ENCODE data around the gene PERM1.
A peak's percentile ranks its signal among the peaks of the same experiment; 100 is the strongest.
"Not testable (repeated sequence)": the region's sequence is repeated elsewhere in the genome, so short reads cannot be mapped to it uniquely, and the experiment has no call there.

Gene PERM1

GRCh38 chr1:978069-978834, 3.6 kb downstream of the PERM1 start:
- no peak for DNase-seq

- DNase-seq = not testable (repeated sequence)
Observed at GRCh38 chr1:976791-977190, 5.1 kb downstream of the PERM1 start.

- peak; percentile 32 to 63 for DNase-seq
Observed at GRCh38 chr1:975896-976683, 5.8 kb downstream of the PERM1 start.

GRCh38 chr1:975365-975764, 6.5 kb downstream of the PERM1 start:
- DNase-seq = no peak

GRCh38 chr1:974687-975328, 7.1 kb downstream of the PERM1 start:
- DNase-seq = no peak

GRCh38 chr1:974293-974640, 7.6 kb downstream of the PERM1 start:
- no peak for DNase-seq

GRCh38 chr1:973459-974292, 8.2 kb downstream of the PERM1 start:
- no peak for DNase-seq

GRCh38 chr1:972726-973458, 9.0 kb downstream of the PERM1 start:
- no peak for DNase-seq

- no peak for DNase-seq
Observed at GRCh38 chr1:971751-972506, 10.0 kb downstream of the PERM1 start.

GRCh38 chr1:970973-971730, 10.7 kb downstream of the PERM1 start:
- no peak for DNase-seq

GRCh38 chr1:970242-970972, 11.5 kb downstream of the PERM1 start:
- no peak for DNase-seq

- no peak for DNase-seq
Observed at GRCh38 chr1:969260-969855, 12.5 kb downstream of the PERM1 start.

- DNase-seq = no peak
Observed at GRCh38 chr1:967466-968343, 14.2 kb downstream of the PERM1 start.

- no peak for DNase-seq
Observed at GRCh38 chr1:966704-967300, 15.1 kb downstream of the PERM1 start.

- DNase-seq = no peak
Observed at GRCh38 chr1:966135-966703, 15.7 kb downstream of the PERM1 start, which contains the start of gene PLEKHN1. TSS of gene PLEKHN1 (plus strand) at chr1:966482. CDS start at chr1:966532, 50 bp downstream.

- no peak for DNase-seq
Observed at GRCh38 chr1:965526-966134, 16.3 kb downstream of the PERM1 start.
